ENCODE results near the gene EIF3L.

GRCh38 chr22:37926358-37926757 lies 77.1 kb downstream of the EIF3L start:
- TF ChIP-seq CTCF (IDR thresholded peaks at IDR 0.05) (no peak), POLR2A (IDR thresholded peaks at IDR 0.05) (no peak)
